K562 treated with DMSO at 1 percent for 12 hours (cell line): Measurements from ENCODE around the gene MMP20. TPM values are rescaled to one million over a fixed set of nuclear protein-coding genes. Genes with fewer than 3 reads are reported as not detected.

ENCODE experiments used
- total RNA-seq: library from RNA; unstranded; fragments of 300-600 nt; gene quantifications from 2 replicates; pipeline ENCODE4 v1.2.3, GENCODE V29; 2022; ENCODE audit not compliant: insufficient read depth

The MMP20 gene
- total RNA-seq = not detected in 2 replicates

GRCh38 chr11:102625177-102625576 lies at the start of gene MMP20:
Gene MMP20 (minus strand): TSS chr11:102625332. CDS start chr11:102625319, 13 bp downstream.

GRCh38 chr11:102530558-102530957 lies 94.6 kb downstream of the MMP20 start, which contains the start of gene MMP7:
Gene MMP7 (minus strand): TSS chr11:102530747. CDS start chr11:102530700, 47 bp downstream.

Other genes starting within 250 kb of the MMP20 start
- gene TMEM123, start 172.6 kb downstream of the MMP20 start, total RNA-seq = 15.1 and 57.1 TPM in 2 replicates
- gene MMP7, start 94.6 kb downstream of the MMP20 start, total RNA-seq = not detected in 2 replicates
- gene MMP27, start 80.4 kb upstream of the MMP20 start, total RNA-seq = not detected in 2 replicates
- gene MMP8, start 99.6 kb upstream of the MMP20 start, total RNA-seq = not detected in 2 replicates
- not detected in 2 replicates for gene MMP10, start 155.3 kb upstream of the MMP20 start, total RNA-seq
- gene MMP1, start 172.8 kb upstream of the MMP20 start, total RNA-seq = not detected in 2 replicates
- not detected in 2 replicates for gene MMP3, start 218.3 kb upstream of the MMP20 start, total RNA-seq
- not detected in 2 replicates for gene MMP12, start 249.7 kb upstream of the MMP20 start, total RNA-seq